ENCODE measurements around the gene RPRD2.

DNA sequence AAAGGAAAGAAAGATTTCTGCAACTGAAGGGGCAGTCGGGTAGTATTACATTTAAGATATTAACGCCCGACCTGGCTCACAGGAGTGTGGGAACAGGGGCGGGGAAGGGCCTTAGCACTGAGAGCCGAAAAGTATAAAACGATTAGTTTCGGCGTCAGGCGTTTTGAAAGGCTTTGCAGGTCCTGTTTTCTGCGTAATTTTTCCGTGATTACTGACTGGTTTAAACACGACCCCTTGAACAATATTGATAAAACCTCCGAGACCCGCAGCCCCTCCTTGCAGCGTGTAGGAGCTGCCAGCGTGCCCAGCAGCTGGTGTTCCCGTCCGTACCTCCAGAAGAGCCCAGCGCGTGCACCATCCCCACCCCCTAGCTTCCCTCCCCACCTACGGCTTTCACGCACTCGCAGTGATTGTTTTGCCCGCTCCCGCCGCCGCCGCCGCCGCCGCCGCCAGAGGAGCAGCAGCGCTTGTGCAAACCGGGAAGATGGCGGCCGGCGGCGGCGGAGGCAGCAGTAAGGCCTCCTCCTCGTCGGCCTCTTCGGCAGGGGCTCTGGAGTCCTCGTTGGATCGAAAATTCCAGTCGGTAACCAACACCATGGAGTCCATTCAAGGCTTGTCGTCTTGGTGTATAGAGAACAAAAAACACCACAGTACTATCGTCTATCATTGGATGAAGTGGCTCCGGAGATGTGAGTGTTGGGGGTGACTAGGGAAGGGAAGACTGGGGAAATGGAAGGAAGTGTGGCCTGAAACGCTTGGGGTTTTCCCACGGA, 470 bp downstream of the RPRD2 start:
- TF ChIP-seq, protein P1, sequence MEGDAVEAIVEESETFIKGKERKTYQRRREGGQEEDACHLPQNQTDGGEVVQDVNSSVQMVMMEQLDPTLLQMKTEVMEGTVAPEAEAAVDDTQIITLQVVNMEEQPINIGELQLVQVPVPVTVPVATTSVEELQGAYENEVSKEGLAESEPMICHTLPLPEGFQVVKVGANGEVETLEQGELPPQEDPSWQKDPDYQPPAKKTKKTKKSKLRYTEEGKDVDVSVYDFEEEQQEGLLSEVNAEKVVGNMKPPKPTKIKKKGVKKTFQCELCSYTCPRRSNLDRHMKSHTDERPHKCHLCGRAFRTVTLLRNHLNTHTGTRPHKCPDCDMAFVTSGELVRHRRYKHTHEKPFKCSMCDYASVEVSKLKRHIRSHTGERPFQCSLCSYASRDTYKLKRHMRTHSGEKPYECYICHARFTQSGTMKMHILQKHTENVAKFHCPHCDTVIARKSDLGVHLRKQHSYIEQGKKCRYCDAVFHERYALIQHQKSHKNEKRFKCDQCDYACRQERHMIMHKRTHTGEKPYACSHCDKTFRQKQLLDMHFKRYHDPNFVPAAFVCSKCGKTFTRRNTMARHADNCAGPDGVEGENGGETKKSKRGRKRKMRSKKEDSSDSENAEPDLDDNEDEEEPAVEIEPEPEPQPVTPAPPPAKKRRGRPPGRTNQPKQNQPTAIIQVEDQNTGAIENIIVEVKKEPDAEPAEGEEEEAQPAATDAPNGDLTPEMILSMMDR (IDR thresholded peaks at IDR 0.05): no peak
- TF ChIP-seq POLR2A (IDR thresholded peaks at IDR 0.05): no peak

All from lower leg skin (tissue), 3 donors.